Brain microvascular endothelial cell (primary cell): ENCODE measurements around the gene FARS2.
A peak's percentile ranks its signal among the peaks of the same experiment; 100 is the strongest.

Experiments used
- DNase-seq: peaks from one replicate; pipeline ENCODE4 v3.0.0-alpha.2; 2020
- H3K27ac ChIP-seq: fragments of 250-450 bp; sonication (Bioruptor Pico); 2 replicates; pipeline ENCODE4 v1.5.1; 2020; ENCODE audit warnings: mild to moderate bottlenecking, moderate library complexity
- H3K27me3 ChIP-seq: fragments of 250-450 bp; sonication (Bioruptor Pico); replicated peaks from 2 replicates; pipeline ENCODE4 v1.5.1; 2020; ENCODE audit warnings: mild to moderate bottlenecking
- H3K36me3 ChIP-seq: fragments of 250-450 bp; sonication (Bioruptor Pico); replicated peaks from 2 replicates; pipeline ENCODE4 v1.5.1; 2020; ENCODE audit warnings: mild to moderate bottlenecking
- H3K4me3 ChIP-seq: 2 replicates; pipeline ENCODE4 v1.5.1; 2011; ENCODE audit warnings: low read depth, mild to moderate bottlenecking, control low read depth, low read length, moderate library complexity
- CTCF ChIP-seq: IDR thresholded peaks from 2 replicates; pipeline ENCODE4 v1.5.1; 2011; ENCODE audit warnings: low read depth, mild to moderate bottlenecking, moderate library complexity, low read length, control low read depth, inconsistent platforms; ENCODE audit errors: missing control alignments
- in situ Hi-C: cut with HindIII; loops from 2 replicates; pipeline ENCODE4 v1.10.0; 2017; ENCODE audit warnings: low sequenced_read_pairs, low pct_ligation_motif_present

Gene FARS2

GRCh38 chr6:5747379-5747778 is 486.1 kb downstream of the FARS2 start:
- Histone ChIP-seq H3K36me3 (no peaks in the 10 kb centered on the region), H3K4me3 (no peak overlapping the region), H3K27me3 (no peaks in the 10 kb centered on the region), H3K27ac (no peak overlapping the region)
- DNase-seq = no peak
- in situ Hi-C loops = no loop called here
- no peak for TF ChIP-seq CTCF

DNA sequence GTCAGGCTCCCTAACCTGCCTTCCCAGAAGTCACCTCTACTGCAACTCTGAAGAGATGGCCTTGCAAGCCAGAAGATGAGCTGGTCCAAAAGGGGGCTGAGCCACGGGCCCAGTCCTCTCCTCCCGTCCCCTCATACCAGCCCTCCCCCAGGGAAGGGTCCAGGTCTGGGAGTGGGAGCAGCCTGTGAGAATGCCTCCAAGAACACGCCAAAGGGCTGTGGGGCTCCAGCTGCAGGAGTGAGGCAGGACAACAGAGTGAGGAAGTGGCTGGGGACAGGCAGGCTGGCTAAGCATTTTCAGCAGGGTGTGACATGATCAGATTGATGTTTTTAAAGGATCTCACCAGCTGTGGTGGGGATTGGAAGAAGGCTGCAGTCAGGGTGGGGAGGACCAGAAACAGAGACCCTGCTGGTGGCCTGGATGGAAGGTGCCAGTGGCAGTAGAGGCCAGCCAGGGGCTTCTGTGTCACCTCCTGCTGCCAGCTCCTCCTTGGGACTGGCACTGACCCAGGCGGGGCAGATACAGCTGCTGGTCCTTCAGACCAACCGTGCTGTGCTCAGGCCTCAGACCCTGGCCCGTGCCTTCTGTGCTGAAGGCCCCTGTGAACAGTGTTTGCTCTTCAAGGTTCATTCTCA is 487.8 kb downstream of the FARS2 start:
- in situ Hi-C loops = no loop called here
- H3K4me3 ChIP-seq = no peak overlapping the region
- H3K27me3 ChIP-seq = no peaks in the 10 kb centered on the region
- no peak overlapping the region for H3K27ac ChIP-seq
- DNase-seq = no peak
- H3K36me3 ChIP-seq = no peaks in the 10 kb centered on the region
- TF ChIP-seq CTCF = no peak

- no peak for TF ChIP-seq CTCF
- H3K27me3 ChIP-seq = no peaks in the 10 kb centered on the region
- no peak for DNase-seq
- in situ Hi-C loops = no loop called here
- H3K4me3 ChIP-seq = no peak overlapping the region
- H3K27ac ChIP-seq = no peak overlapping the region
- no peaks in the 10 kb centered on the region for H3K36me3 ChIP-seq
These were observed 488.4 kb downstream of the FARS2 start for GRCh38 chr6:5749651-5750215.

DNA sequence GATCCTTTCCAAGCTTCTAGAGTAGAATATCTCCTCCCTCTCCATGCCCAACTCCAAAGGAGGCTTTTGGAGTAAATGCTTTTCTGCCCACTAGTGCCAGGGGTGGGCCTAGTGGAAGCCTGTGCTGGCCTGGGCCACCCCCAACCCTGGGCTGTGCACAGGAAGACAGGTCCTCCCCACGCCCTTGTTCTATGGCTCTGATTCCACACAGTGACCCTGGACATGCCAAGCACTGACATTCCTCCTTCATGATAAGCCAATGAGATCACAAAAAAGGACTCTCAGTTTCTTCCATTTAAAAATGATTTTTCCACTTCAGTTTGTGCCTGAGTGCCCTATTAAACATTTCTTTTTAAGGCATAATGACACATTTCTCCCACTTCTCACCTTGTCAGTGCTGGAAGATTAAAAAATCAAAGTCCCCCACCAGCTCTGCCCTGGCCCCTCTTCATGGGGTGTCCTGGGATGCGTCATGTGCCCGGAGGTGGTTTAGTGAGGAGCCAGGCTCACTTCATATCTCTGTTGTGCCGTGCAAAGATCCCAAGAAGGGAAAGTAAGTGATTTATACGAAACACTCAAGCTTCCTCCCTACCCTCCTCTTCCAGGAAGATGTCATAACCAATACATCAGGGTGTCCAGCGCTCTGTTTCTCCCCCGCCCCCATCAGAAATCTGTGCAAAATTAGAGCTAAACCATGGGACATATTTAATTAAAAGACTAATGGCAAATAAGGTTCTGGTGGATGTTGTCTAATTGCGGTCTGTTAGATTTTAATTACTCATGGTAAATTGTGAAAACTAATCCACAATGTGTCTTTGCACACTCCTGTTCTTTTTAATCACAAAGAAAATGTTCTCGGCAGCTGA is 490.4 kb downstream of the FARS2 start:
- no peak overlapping the region for H3K27ac ChIP-seq
- no peak for DNase-seq
- H3K4me3 ChIP-seq = no peak overlapping the region
- in situ Hi-C loops = no loop called here
- no peak for TF ChIP-seq CTCF
- H3K36me3 ChIP-seq = no peaks in the 10 kb centered on the region
- H3K27me3 ChIP-seq = no peaks in the 10 kb centered on the region

DNA sequence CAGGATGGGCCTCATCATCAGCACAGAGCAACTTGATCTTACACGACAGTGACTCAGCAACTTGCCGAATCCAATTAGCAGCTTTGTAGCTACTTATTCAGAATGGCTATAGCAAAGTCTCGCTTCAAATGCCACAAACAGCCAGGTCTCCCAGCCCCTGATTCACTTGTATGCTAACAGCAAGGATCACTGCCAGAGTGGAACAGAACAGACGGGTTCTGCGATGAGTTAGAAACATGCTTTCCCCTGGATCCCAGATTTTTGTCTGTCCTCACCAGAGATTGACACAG is 491.0 kb downstream of the FARS2 start:
- Histone ChIP-seq H3K4me3 (no peak overlapping the region), H3K36me3 (no peaks in the 10 kb centered on the region), H3K27me3 (no peaks in the 10 kb centered on the region), H3K27ac (peak overlapping the region; percentile 15)
- in situ Hi-C loops = no loop called here
- TF ChIP-seq CTCF = no peak
- DNase-seq = peak; percentile 63

- no peak for TF ChIP-seq CTCF
- Histone ChIP-seq H3K27ac (no peak overlapping the region), H3K36me3 (no peaks in the 10 kb centered on the region), H3K4me3 (no peak overlapping the region), H3K27me3 (no peaks in the 10 kb centered on the region)
- DNase-seq = no peak
- in situ Hi-C loops = no loop called here
These were observed 491.9 kb downstream of the FARS2 start for GRCh38 chr6:5753209-5753608.
